Chondrocyte (in vitro differentiated cells): ENCODE data around the gene NOB1. TPM values are rescaled to one million over a fixed set of nuclear protein-coding genes. Genes with fewer than 3 reads are reported as not detected.

ENCODE experiments used
- DNase-seq: peaks from one replicate; pipeline ENCODE4 v3.0.0; 2021; ENCODE audit warnings: mixed read lengths, low spot score
- H3K27ac Mint-ChIP-seq: one replicate; pipeline ENCODE4 v1.8.0; 2021; ENCODE audit warnings: mild to moderate bottlenecking, moderate library complexity, mixed read lengths; ENCODE audit not compliant: unreplicated experiment
- H3K27me3 Mint-ChIP-seq: 2 replicates; pipeline ENCODE4 v1.8.0; 2021; ENCODE audit warnings: low read depth, mixed read lengths
- H3K36me3 Mint-ChIP-seq: 2 replicates; pipeline ENCODE4 v1.8.0; 2021; ENCODE audit warnings: low read depth, mixed read lengths
- H3K4me1 Mint-ChIP-seq: 2 replicates; pipeline ENCODE4 v1.8.0; 2021; ENCODE audit warnings: low read depth, mild to moderate bottlenecking, mixed read lengths
- H3K4me3 Mint-ChIP-seq: one replicate; pipeline ENCODE4 v1.8.0; 2021; ENCODE audit warnings: mild to moderate bottlenecking, moderate library complexity, mixed read lengths; ENCODE audit not compliant: unreplicated experiment
- H3K9me3 Mint-ChIP-seq: 2 replicates; pipeline ENCODE4 v1.8.0; 2021; ENCODE audit warnings: low read depth, mixed read lengths
- total RNA-seq: library from RNA; stranded (reverse); gene quantifications from 3 replicates; pipeline ENCODE4 v1.2.1, GENCODE V29; 2021
- TF ChIP-seq, protein P1 (sequence below): fragments of 200-600 bp; sonication (generic); IDR thresholded peaks from 2 replicates; pipeline ENCODE4 v1.5.0; 2021; ENCODE audit warnings: antibody characterized with exemption, mild to moderate bottlenecking, moderate library complexity

Gene NOB1
- total RNA-seq, 1 donor from 2014 or later, result 25.7 TPM

DNA sequence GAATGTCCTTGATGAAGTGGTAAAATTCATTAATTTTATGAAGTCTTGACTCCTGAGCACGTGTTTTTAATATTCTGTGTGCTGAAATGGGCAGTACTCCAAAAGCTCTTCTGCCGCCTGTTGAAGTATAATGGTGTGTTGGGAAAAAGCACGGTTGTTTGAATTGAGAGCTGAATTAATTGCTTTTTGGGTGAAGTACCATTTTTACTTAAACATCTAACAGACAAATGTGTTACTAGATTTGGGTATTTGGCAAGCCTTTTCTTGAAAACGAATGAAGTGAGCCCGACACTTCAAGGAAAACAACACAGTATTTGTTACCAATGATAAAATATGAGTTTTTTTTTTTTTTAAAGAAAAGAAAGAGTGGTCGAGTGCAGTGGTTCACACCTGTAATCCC, 29.9 kb upstream of the NOB1 start:
- no peak overlapping the region for H3K27ac Mint-ChIP-seq
- H3K4me3 Mint-ChIP-seq, result no peak overlapping the region
- TF ChIP-seq, protein P1, sequence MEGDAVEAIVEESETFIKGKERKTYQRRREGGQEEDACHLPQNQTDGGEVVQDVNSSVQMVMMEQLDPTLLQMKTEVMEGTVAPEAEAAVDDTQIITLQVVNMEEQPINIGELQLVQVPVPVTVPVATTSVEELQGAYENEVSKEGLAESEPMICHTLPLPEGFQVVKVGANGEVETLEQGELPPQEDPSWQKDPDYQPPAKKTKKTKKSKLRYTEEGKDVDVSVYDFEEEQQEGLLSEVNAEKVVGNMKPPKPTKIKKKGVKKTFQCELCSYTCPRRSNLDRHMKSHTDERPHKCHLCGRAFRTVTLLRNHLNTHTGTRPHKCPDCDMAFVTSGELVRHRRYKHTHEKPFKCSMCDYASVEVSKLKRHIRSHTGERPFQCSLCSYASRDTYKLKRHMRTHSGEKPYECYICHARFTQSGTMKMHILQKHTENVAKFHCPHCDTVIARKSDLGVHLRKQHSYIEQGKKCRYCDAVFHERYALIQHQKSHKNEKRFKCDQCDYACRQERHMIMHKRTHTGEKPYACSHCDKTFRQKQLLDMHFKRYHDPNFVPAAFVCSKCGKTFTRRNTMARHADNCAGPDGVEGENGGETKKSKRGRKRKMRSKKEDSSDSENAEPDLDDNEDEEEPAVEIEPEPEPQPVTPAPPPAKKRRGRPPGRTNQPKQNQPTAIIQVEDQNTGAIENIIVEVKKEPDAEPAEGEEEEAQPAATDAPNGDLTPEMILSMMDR, result no peak
- H3K36me3 Mint-ChIP-seq, result peaks cover 10% of the 10 kb centered on the region
- DNase-seq, result no peak
- H3K27me3 Mint-ChIP-seq, result no peaks in the 10 kb centered on the region
- no peaks in the 10 kb centered on the region for H3K4me1 Mint-ChIP-seq
- H3K9me3 Mint-ChIP-seq, result no peaks in the 10 kb centered on the region

DNA sequence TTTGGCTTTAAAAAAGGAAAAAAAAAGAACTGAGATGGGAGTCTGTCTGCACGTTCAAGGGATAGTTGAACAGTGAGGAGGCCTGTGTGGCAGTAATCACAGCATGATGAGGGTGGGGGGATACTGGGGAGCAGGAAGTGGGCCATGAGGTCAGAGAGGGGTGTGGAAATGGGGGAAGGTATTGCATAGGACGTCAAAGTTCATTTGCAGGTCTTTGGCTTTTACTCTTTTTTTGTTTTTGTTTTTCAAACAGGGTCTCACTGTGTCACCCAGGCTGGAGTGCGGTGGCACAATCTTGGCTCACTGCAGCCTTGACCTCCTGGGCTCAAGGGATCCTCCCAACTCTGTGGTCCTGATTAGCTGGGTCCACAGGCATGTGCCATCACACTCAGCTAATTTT, 26.4 kb upstream of the NOB1 start:
- H3K4me3 Mint-ChIP-seq, result no peak overlapping the region
- no peak for DNase-seq
- H3K27ac Mint-ChIP-seq, result no peak overlapping the region
- TF ChIP-seq, protein P1, result no peak
- no peaks in the 10 kb centered on the region for H3K4me1 Mint-ChIP-seq
- H3K36me3 Mint-ChIP-seq, result no peaks in the 10 kb centered on the region
- H3K9me3 Mint-ChIP-seq, result peaks cover under 1% of the 10 kb centered on the region
- no peaks in the 10 kb centered on the region for H3K27me3 Mint-ChIP-seq

DNA sequence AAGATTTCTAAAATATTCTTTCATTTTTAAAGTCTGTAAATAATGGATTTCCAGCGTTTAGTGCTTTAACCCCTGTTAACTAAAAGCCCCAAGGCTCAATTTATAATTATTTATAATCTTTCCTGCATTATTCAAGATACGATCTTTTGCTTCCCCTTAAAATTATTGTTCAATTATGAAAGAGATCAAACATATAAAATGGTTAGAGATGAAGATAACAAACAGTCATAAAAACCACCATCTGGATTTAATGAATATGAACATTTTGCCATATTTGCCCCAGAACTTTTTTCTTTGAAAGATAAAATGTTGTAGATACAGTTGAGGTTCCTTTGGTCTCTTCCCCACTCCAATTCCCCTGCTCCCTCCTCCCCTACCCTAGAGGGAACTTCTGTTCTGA, 25.0 kb upstream of the NOB1 start:
- Mint-ChIP-seq H3K9me3 (peaks cover 9% of the 10 kb centered on the region), H3K4me3 (no peak overlapping the region), H3K27ac (no peak overlapping the region), H3K36me3 (no peaks in the 10 kb centered on the region), H3K4me1 (no peaks in the 10 kb centered on the region), H3K27me3 (no peaks in the 10 kb centered on the region)
- no peak for DNase-seq
- TF ChIP-seq, protein P1, result no peak

DNA sequence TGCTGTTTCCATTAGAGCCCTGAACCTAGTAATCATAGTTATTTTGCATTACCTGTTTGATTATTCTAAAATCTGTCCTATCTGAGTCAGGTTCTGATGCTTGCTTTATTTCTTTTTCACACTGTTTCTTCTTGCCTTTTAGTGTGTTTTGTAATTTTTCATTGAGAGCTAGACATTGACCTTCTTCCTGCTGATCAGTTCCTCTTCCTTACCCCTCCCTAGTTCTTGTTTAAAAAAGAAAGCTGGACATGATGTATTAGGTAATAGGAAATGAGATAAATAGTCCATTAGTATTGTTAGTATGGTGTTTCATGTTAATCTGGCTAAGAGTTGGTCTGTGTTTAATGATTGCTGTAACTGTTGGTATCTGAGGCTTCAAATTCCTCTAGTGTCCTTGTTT, 20.8 kb upstream of the NOB1 start:
- H3K9me3 Mint-ChIP-seq, result peaks cover 9% of the 10 kb centered on the region
- no peaks in the 10 kb centered on the region for H3K36me3 Mint-ChIP-seq
- TF ChIP-seq, protein P1, result no peak
- DNase-seq, result no peak
- no peak overlapping the region for H3K27ac Mint-ChIP-seq
- H3K4me3 Mint-ChIP-seq, result no peak overlapping the region
- H3K27me3 Mint-ChIP-seq, result no peaks in the 10 kb centered on the region
- H3K4me1 Mint-ChIP-seq, result peaks cover 17% of the 10 kb centered on the region

DNA sequence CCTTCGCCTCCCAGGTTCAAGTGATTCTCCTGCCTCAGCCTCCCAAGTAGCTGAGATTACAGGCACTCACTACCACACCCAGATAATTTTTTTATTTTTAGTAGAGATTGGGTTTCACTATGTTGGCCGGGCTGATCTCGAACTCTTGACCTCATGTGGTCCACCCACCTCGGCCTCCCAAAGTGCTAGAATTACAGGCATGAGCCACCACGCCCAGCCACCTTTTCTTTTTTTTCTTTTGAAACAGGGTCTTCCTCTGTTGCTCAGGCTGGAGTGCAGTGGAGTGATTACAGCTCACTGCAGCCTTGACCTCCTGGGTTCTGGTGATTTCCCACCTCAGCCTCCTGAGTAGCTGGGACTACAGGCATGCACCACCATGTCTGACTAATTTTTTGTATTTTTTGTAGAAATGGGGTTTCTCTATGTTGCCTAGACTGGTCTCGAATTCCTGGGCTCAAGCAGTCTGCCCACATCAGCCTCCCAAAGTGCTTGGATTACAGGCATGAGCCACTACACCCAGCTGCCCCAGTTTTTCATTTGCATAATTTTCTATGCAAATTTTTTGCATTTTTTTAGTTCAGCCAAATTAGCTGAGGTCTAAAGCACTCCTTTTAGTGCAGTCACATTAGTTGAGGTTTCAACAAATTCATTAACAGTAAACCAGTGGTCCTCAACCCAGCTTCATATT, 18.7 kb upstream of the NOB1 start:
- TF ChIP-seq, protein P1, result no peak
- peaks cover 17% of the 10 kb centered on the region for H3K4me1 Mint-ChIP-seq
- H3K27me3 Mint-ChIP-seq, result no peaks in the 10 kb centered on the region
- H3K9me3 Mint-ChIP-seq, result peaks cover 9% of the 10 kb centered on the region
- no peak overlapping the region for H3K27ac Mint-ChIP-seq
- H3K4me3 Mint-ChIP-seq, result no peak overlapping the region
- no peaks in the 10 kb centered on the region for H3K36me3 Mint-ChIP-seq
- no peak for DNase-seq
